SKM-1 treated with dmso at 0.1 percent for 144 hours (cell line): ENCODE data around the gene HIP1R.

Experiments
- DNase-seq: peaks from one replicate; lab custom pipeline; 2025; ENCODE audit not compliant: unreplicated experiment; lab: John Stamatoyannopoulos, UW

Gene HIP1R

GRCh38 chr12:122834104-122834920 lies 945 bp upstream of the HIP1R start:
- DNase-seq = no peak

GRCh38 chr12:122835750-122836026 lies 431 bp downstream of the HIP1R start:
- DNase-seq = no peak

- DNase-seq = no peak
Measured at GRCh38 chr12:122836027-122836921, 1.0 kb downstream of the HIP1R start.

- DNase-seq = no peak
Measured at GRCh38 chr12:122837306-122838265, 2.3 kb downstream of the HIP1R start.

- no peak for DNase-seq
Measured at GRCh38 chr12:122838841-122839240, 3.6 kb downstream of the HIP1R start.

- DNase-seq = no peak
Measured at GRCh38 chr12:122839907-122840554, 4.8 kb downstream of the HIP1R start.

- DNase-seq = no peak
Measured at GRCh38 chr12:122840580-122841513, 5.6 kb downstream of the HIP1R start.

GRCh38 chr12:122841544-122842321 lies 6.5 kb downstream of the HIP1R start:
- DNase-seq = no peak

- DNase-seq = no peak
Measured at GRCh38 chr12:122842505-122843405, 7.5 kb downstream of the HIP1R start.

- no peak for DNase-seq
Measured at GRCh38 chr12:122843455-122843854, 8.2 kb downstream of the HIP1R start.

- DNase-seq = no peak
Measured at GRCh38 chr12:122844366-122844971, 9.2 kb downstream of the HIP1R start.

- DNase-seq = no peak
Measured at GRCh38 chr12:122845041-122845864, 10.0 kb downstream of the HIP1R start.

GRCh38 chr12:122845865-122846621 lies 10.8 kb downstream of the HIP1R start:
- no peak for DNase-seq

- DNase-seq = no peak
Measured at GRCh38 chr12:122846622-122847515, 11.6 kb downstream of the HIP1R start.

- no peak for DNase-seq
Measured at GRCh38 chr12:122847516-122847836, 12.2 kb downstream of the HIP1R start.
